Prostate gland (tissue), 2 donors: ENCODE results near the gene ISG20. TPM values are rescaled to one million over a fixed set of nuclear protein-coding genes. Genes with fewer than 3 reads are reported as not detected.

ENCODE experiments used
- DNase-seq: peaks from one replicate; pipeline ENCODE4 v3.0.0-alpha.2; 2019; ENCODE audit warnings: low spot score
- H3K27ac ChIP-seq, 2 donors: fragments of 200-600 bp; sonication (generic); 2 replicates each; pipeline ENCODE4 v1.5.1; 2017 to 2019
- H3K27me3 ChIP-seq: fragments of 200-600 bp; sonication (generic); replicated peaks from 2 replicates; pipeline ENCODE4 v1.5.1; 2019; ENCODE audit not compliant: insufficient read depth
- H3K36me3 ChIP-seq, 2 donors: fragments of 200-600 bp; sonication (generic); 1 replicate in 1 of 2; 2 replicates in 1 of 2; pipeline versions ENCODE4 v1.5.1 to v1.8.1; 2017 to 2019
- H3K4me1 ChIP-seq: fragments of 200-600 bp; sonication (generic); replicated peaks from 2 replicates; pipeline ENCODE4 v1.5.1; 2019
- H3K4me3 ChIP-seq, 2 donors: fragments of 200-600 bp; sonication (generic); 2 replicates each; pipeline ENCODE4 v1.5.1; 2017 to 2019
- H3K9me3 ChIP-seq: fragments of 200-600 bp; sonication (generic); 2 replicates; pipeline ENCODE4 v1.5.1; 2017
- POLR2A ChIP-seq: fragments of 450-650 bp; IDR thresholded peaks from one replicate; pipeline ENCODE4 v1.6.1; 2016; ENCODE audit warnings: antibody characterized with exemption, mild to moderate bottlenecking
- POLR2AphosphoS5 ChIP-seq: sonication (generic); formaldehyde crosslinking; IDR thresholded peaks from one replicate; pipeline ENCODE4 v1.6.1; 2017; ENCODE audit warnings: antibody characterized with exemption
- WGBS: methylation state at CpG from one replicate; pipeline ENCODE4 v1.1.5; 2018; 5-methylcytosine and 5-hydroxymethylcytosine counted together
- intact Hi-C: fragments of 100-400 bp; cut with DNase I; formaldehyde crosslinking; loops from one replicate; pipeline ENCODE4 v1.14.2; 2022
- total RNA-seq, 2 donors: library from RNA; depleted of rRNA; stranded (reverse); fragments of >200 nt; gene quantifications; one replicate each; pipeline ENCODE4 v1.1.0, GENCODE V29; 2016
- TF ChIP-seq, protein P1 (sequence below), 4 experiments: fragments of 200-600 bp in 2 of 4; fragments of 450-650 bp in 2 of 4; sonication (generic) in 2 of 4; IDR thresholded peaks; 1 replicate in 3 of 4; 2 replicates in 1 of 4; pipeline ENCODE4 v1.5.1; 2016 to 2019; ENCODE audit warnings: antibody characterized with exemption in 4 of 4, mild to moderate bottlenecking in 2 of 4, moderate library complexity in 2 of 4

Gene ISG20
- total RNA-seq, 2 donors from 2014 or later = 6.9 to 16.3 TPM

DNA sequence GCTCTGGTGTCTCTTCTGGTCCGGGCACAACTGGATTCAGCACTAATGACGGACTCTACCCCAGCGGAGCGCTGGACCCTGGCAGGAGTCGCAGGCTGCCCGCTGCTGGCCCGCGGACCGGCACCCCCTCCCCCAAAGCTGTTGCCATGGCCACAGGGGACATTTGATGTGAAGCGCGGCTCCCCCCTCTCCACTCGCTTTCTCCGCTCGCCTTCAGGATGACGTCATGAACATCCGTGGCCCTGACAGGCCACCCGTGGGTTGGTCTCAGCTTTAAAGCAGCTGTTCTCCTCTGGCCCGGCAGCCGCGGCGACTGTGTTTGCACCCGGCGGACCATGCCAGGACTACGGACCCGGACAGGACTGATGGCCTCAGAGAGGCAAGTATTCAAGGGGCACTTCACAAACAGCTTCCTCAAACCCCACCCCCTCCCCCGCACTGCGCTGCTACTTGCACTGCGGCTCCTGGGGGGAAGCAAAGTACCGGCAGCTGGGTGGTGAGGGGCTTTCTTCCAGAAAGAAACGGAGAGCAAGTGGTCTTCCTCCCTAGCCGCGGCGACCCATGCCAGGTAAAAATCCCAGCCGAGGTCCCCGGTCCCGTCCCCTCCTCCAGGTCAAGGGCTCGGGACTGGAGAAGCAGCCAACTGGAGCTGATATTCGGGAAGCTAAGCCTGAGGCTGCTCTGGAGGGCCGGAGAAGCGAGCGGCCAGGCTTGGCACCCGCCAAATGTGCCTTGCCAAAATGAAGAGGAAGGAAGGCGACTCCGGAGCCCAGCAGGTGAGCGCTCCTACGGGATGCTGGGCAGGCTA, 34.2 kb upstream of the ISG20 start:
- DNase-seq = no peak
- H3K4me1 ChIP-seq = peaks cover 2% of the 10 kb centered on the region
- H3K27ac ChIP-seq = no peak overlapping the region
- 1% methylated on average over 46 of the region's 46 CpGs for WGBS
- H3K4me3 ChIP-seq = no peak overlapping the region
- TF ChIP-seq POLR2A = no peak
- intact Hi-C loops = no loop called here
- no peaks in the 10 kb centered on the region for H3K36me3 ChIP-seq
- H3K27me3 ChIP-seq = peaks cover 34% of the 10 kb centered on the region
- H3K9me3 ChIP-seq = no peaks in the 10 kb centered on the region

DNA sequence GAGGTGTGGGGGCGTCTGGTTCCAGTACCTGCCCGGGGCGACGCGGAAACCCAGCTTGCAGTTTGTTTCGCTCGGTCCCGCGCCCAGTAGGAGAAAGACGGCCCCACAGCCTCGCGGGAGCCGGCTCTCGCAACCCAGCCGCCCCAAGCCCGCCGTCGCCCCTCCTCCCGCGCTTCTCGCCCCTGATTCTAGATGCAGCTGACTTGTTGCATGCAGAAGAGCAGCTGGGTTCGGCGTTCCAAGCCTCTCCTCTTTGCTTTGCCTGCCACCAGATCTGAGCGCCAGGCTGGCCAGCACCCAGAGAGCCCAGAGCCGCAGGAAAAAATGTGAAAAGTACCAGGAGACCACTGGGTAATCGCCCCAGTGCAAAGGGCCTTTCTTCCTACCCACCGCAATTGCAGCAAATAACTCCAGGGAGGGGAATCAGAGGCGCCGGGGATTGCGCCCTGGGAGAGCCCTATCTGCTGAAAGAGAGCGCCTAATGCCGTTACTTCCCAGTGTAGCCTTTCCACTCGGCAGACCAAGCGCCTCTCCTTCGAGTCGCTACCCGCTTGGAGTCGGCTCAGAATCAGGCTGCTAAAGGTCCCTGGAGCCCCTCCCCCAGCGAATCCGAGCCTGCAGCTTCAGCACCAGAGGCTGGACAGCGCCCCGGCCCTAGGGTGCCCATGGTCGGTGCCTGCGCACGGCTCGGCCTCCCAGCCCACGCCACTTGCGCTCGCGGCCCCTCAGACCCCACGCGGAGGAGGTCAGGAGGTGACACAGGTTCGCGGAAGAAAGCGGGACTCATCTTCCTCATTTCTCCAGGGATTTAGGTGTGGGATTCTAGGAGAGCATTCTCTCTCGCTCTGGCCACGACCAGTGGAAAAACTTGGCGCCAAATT, 33.4 kb upstream of the ISG20 start:
- Histone ChIP-seq H3K27ac (no peak overlapping the region), H3K4me3 (no peak overlapping the region), H3K4me1 (peaks cover 2% of the 10 kb centered on the region), H3K27me3 (peaks cover 34% of the 10 kb centered on the region), H3K9me3 (no peaks in the 10 kb centered on the region), H3K36me3 (no peaks in the 10 kb centered on the region)
- DNase-seq = no peak
- TF ChIP-seq, protein P1, sequence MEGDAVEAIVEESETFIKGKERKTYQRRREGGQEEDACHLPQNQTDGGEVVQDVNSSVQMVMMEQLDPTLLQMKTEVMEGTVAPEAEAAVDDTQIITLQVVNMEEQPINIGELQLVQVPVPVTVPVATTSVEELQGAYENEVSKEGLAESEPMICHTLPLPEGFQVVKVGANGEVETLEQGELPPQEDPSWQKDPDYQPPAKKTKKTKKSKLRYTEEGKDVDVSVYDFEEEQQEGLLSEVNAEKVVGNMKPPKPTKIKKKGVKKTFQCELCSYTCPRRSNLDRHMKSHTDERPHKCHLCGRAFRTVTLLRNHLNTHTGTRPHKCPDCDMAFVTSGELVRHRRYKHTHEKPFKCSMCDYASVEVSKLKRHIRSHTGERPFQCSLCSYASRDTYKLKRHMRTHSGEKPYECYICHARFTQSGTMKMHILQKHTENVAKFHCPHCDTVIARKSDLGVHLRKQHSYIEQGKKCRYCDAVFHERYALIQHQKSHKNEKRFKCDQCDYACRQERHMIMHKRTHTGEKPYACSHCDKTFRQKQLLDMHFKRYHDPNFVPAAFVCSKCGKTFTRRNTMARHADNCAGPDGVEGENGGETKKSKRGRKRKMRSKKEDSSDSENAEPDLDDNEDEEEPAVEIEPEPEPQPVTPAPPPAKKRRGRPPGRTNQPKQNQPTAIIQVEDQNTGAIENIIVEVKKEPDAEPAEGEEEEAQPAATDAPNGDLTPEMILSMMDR (IDR thresholded peaks at IDR 0.05) = no peak
- TF ChIP-seq POLR2AphosphoS5 (no peak), POLR2A (no peak)
- intact Hi-C loops = no loop called here
- 1% methylated on average over 55 of the region's 58 CpGs for WGBS

DNA sequence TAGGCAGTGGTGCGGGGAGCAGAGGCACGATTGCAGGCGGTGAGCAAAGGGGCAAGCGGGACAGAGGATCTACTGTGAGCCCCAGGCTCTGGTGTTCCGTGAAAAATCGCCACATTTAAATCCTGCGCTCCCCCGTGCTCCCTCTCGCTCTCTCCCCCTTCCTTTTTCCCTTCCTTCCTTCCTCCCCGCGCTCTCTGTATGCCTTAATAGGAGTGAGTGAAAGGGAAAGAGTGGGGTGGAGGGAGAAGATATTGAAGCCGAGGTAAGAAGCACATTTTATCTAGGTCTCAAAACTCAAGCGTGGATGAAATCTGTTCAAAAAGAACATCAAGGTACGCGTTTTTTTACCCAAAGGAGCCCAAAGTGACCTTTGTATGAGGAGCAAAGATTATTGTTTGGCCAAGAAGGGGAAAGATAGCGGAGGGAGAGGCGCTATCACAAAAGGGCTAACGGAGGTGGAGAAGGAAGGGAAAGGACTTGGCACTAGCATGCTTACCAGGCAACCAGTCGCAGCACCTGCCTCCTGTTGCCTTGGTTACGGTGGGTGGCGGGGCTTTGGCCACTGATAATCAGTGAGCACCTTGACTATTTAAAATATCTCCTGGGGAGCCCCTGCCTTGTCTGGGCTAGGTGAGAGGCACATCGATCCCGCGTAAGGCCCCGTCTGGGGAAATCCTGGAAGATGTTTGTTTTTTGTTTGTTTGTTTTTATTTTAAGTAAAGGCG, 32.6 kb upstream of the ISG20 start:
- DNase-seq = no peak
- Histone ChIP-seq H3K36me3 (no peaks in the 10 kb centered on the region), H3K4me1 (peaks cover 2% of the 10 kb centered on the region), H3K27ac (no peak overlapping the region), H3K27me3 (peaks cover 34% of the 10 kb centered on the region), H3K9me3 (no peaks in the 10 kb centered on the region), H3K4me3 (no peak overlapping the region)
- WGBS = 14% methylated on average over 26 of the region's 26 CpGs
- intact Hi-C loops = no loop called here
- TF ChIP-seq, protein P1 (IDR thresholded peaks at IDR 0.05) = no peak
- no peak for TF ChIP-seq POLR2A
- TF ChIP-seq POLR2AphosphoS5 = no peak

DNA sequence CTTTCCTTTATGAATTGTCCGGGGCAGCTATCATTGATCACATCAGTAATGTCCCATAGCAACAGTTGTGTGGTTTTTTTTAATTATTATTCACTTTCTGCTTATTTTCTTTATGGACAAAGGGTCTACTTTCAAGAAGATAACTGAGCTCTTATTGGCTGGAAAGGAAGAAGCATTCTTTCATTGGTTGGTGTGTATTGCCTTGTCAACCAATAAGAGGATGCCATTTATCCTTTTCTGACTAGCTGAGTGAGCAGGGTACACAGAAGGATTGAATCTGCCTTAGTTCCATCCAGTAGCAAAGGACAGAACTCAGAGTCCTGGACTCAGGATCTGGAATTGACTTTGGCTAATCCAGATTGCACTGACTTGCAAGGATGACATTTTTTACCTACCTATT, 30.9 kb upstream of the ISG20 start:
- intact Hi-C loops = no loop called here
- TF ChIP-seq POLR2A (no peak), POLR2AphosphoS5 (no peak)
- TF ChIP-seq, protein P1 (IDR thresholded peaks at IDR 0.05) = no peak
- no peak for DNase-seq
- 44% methylated on average over 1 of the region's 1 CpG for WGBS
- Histone ChIP-seq H3K4me1 (peaks cover 2% of the 10 kb centered on the region), H3K36me3 (no peaks in the 10 kb centered on the region), H3K9me3 (no peaks in the 10 kb centered on the region), H3K27ac (no peak overlapping the region), H3K27me3 (peaks cover 34% of the 10 kb centered on the region), H3K4me3 (no peak overlapping the region)

DNA sequence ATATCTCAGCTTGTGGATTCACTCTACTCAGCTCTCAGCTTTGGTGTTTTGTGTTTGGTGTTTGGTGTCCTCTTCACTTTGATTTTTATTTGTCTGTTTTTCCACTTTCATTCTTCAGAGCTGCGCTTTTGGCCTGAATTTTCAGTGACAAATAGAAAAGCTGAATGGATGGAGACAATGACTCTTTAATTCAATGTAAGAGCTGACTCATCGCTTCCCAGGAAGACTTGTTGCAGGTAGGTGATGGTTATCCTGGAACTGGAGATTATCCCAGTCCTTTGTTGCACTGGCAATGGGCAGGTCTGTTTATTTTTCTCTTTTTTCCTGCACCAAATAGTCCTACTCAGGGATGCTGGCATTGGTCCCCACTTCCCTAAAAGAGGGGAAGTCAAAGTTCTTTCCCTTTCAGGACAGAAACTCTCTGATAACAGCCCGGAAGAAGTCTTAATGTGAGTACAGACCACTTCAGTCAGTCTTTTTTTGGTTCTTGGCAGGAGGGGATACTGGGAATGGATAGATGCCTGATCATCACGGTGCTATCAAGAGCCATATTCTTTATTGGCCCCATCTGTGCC, 30.1 kb upstream of the ISG20 start:
- H3K4me1 ChIP-seq = peaks cover 2% of the 10 kb centered on the region
- 85% methylated on average over 4 of the region's 4 CpGs for WGBS
- no peaks in the 10 kb centered on the region for H3K36me3 ChIP-seq
- H3K4me3 ChIP-seq = no peak overlapping the region
- no peak overlapping the region for H3K27ac ChIP-seq
- peaks cover 33% of the 10 kb centered on the region for H3K27me3 ChIP-seq
- no peak for TF ChIP-seq POLR2AphosphoS5
- intact Hi-C loops = no loop called here
- DNase-seq = no peak
- no peaks in the 10 kb centered on the region for H3K9me3 ChIP-seq
